ENCODE measurements around the gene GRK1.

GRK1 gene

DNA sequence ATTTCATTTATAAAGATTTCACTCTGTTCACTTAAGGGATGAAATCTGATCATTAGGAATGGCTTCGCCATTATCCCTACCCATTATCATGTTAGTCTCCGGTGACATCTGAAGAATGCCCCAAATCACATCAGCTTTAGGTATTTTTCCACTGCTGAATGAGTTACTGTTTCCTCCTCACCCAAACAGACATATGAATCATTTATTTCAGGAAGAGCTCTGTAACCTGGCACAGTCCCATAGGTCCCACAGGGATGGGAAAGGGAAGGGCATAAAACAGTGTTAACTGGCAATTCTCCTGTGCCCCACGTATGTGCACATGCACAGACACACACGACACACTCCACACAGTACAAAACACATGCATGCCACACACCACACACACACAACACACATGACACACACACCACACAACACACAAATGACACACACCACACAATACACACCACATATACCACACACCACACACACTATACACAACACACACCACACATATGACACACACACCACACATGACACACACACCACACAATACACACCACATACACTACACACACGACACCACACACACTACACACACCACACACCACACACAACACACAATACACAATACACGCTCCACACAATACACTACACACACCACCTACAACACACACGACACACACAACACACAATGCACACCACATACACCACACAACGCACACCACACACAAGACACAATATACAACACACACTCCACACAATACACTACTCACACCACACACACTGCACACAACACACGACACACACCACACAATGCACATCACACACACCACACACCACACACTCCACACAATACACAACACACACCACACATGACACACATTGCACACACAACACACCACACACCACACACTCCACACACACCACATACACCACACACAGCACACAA lies 107.4 kb downstream of the GRK1 start:
- ChIA-PET POLR2A (no interaction called here), CTCF (no interaction called here)
- TF ChIP-seq CTCF (IDR thresholded peaks at IDR 0.05; ENCODE audit: control extremely low read depth, extremely low read depth, low read depth, missing control alignments), result no peak
- no peak for DNase-seq (ENCODE audit: extremely low spot score)

DNA sequence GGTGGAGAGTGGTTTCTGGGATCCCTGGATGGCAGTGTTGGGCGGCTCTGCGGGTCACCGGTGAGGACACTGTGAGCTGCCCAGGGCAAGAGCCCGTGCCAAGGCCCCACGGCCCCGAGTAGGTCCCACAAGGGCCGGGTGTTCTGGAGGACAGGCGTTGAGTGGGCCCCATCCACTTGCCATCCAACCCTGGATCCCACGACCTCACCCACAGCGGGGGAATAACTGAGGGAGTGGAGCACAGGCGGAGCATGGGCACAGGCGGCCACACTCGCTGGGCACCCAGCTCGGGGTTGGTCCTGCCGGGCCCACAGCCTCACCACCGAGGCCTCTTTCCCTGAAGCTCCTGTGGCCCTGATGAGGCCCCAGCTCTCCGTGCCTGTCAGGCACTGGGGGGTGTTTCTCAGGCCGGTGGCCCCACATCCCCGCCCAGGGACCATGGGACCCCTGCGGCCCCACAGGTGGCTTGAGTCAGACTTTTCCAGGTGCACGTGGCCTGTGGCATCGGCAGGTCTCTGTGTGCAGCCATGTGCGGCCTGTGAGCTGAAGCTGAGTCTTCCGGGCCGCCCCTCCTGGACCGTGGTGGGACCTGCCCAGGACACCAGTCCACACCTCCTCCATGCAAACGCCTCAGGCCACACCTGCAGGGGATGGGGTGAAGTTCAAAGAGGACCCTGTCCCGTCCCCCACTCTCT lies 108.6 kb downstream of the GRK1 start:
- DNase-seq (ENCODE audit: extremely low spot score), result no peak
- CTCF ChIA-PET, result no interaction called here
- POLR2A ChIA-PET, result no interaction called here
- TF ChIP-seq CTCF (IDR thresholded peaks at IDR 0.05; ENCODE audit: control extremely low read depth, extremely low read depth, low read depth, missing control alignments), result no peak

- no peak for DNase-seq (ENCODE audit: extremely low spot score)
- no peak for TF ChIP-seq CTCF (IDR thresholded peaks at IDR 0.05; ENCODE audit: control extremely low read depth, extremely low read depth, low read depth, missing control alignments)
- POLR2A ChIA-PET, result no interaction called here
- CTCF ChIA-PET, result interaction anchor here (1.5 kb wide), 1 partner anchor 61 kb away, joined by 3 read pairs; no protein-coding TSS in a partner anchor
These were observed 109.5 kb downstream of the GRK1 start for GRCh38 chr13:113776231-113777125.

DNA sequence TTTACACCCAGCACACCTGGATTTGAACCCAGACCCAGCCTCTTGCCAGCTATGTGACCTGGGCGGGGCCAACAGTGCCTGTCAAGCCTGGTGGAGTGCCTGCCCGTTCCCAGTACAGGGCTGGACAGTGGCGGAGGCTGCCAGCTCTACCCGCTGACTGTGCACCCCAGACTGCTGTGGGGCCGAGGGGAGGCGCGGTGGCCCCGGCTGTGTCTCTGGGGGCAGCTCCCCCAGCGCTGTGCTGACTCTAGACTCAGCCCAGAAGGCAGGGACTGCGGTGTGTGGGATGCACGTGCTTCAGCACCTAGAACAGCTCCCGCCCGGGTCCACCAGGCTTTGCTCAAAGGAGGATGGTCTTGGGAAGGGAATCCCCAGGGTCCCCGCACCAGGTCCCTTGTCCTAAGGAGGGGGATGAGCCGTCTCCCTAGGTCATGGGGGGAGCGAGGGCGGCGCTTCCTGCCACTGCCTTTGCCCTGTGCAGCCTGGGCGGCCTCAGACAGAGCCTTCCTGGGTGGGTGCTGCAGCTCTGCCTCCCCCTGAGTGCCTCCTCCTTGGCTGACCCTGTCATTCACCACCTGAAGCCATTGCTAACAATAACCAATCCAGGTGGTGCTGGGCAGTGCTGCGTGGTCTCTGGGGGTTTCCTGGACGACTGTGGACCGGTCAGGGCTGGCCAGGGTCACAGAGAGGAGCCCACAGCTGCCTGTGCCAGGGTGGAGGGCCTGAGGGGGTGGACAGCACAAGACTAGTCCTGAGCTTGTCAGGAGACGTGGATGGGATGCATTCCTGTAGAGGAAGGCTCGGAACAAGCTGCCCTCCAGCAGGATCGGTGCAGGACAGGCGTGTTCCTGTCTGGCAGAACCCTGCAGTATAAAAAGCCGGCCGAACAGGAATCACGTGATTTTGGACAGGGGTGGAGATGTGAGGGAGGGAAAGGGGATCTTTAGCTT lies 110.6 kb downstream of the GRK1 start:
- no peak for TF ChIP-seq CTCF (IDR thresholded peaks at IDR 0.05; ENCODE audit: control extremely low read depth, extremely low read depth, low read depth, missing control alignments)
- ChIA-PET CTCF (interaction anchor here (1.5 kb wide), 1 partner anchor 60 kb away, joined by 3 read pairs; no protein-coding TSS in a partner anchor), POLR2A (no interaction called here)
- no peak for DNase-seq (ENCODE audit: extremely low spot score)

- no peak for DNase-seq (ENCODE audit: extremely low spot score)
- ChIA-PET CTCF (no interaction called here), POLR2A (no interaction called here)
- no peak for TF ChIP-seq CTCF (IDR thresholded peaks at IDR 0.05; ENCODE audit: control extremely low read depth, extremely low read depth, low read depth, missing control alignments)
These were observed 114.6 kb downstream of the GRK1 start for GRCh38 chr13:113781571-113781970.
